Tibial nerve (tissue), 4 donors: ENCODE measurements around the gene PSMB11. TPM values are rescaled to one million over a fixed set of nuclear protein-coding genes. Genes with fewer than 3 reads are reported as not detected.

ENCODE experiments used
- DNase-seq, 2 donors: peaks; one replicate each; pipeline ENCODE4 v3.0.0-alpha.2; 2019; ENCODE audit warnings: low spot score in 2 of 2
- H3K27ac ChIP-seq, 4 donors: fragments of 200-600 bp; sonication (generic) in 3 of 4; one replicate each; pipeline ENCODE4 v1.5.1; 2017 to 2019; ENCODE audit warnings: mild to moderate bottlenecking in 1 of 4
- H3K27me3 ChIP-seq, 2 donors: fragments of 200-600 bp; sonication (generic) in 1 of 2; one replicate each; pipeline versions ENCODE4 v1.5.1 to v1.6.0; 2017 to 2019
- H3K36me3 ChIP-seq, 3 donors: fragments of 200-600 bp; sonication (generic); one replicate each; pipeline ENCODE4 v1.5.1; 2018 to 2019
- H3K4me1 ChIP-seq, 4 donors: fragments of 200-600 bp; sonication (generic) in 3 of 4; one replicate each; pipeline ENCODE4 v1.5.1; 2017 to 2019
- H3K4me3 ChIP-seq, 4 donors: fragments of 200-600 bp; sonication (generic) in 3 of 4; one replicate each; pipeline ENCODE4 v1.5.1; 2017 to 2019; ENCODE audit warnings: mild to moderate bottlenecking in 1 of 4, moderate library complexity in 1 of 4
- H3K9me3 ChIP-seq, 4 donors: fragments of 200-600 bp; sonication (generic) in 3 of 4; one replicate each; pipeline ENCODE4 v1.5.1; 2017 to 2019
- EP300 ChIP-seq, 2 donors: sonication (generic); formaldehyde crosslinking; IDR thresholded peaks; one replicate each; pipeline ENCODE4 v1.6.1; 2017; ENCODE audit warnings: antibody characterized with exemption in 2 of 2, mild to moderate bottlenecking in 1 of 2
- POLR2A ChIP-seq, 2 donors: fragments of 450-650 bp; IDR thresholded peaks; one replicate each; pipeline ENCODE4 v1.6.1; 2017; ENCODE audit warnings: antibody characterized with exemption in 2 of 2, mild to moderate bottlenecking in 2 of 2, moderate library complexity in 2 of 2
- WGBS, 2 donors: methylation state at CpG; one replicate each; pipeline ENCODE4 v1.1.5; 2018; 5-methylcytosine and 5-hydroxymethylcytosine counted together
- total RNA-seq, 4 donors: library from RNA; depleted of rRNA; stranded (reverse); fragments of >200 nt; gene quantifications; one replicate each; pipeline ENCODE4 v1.1.0, GENCODE V29; 2016
- TF ChIP-seq, protein P1 (sequence below), 5 experiments: fragments of 200-600 bp in 3 of 5; fragments of 450-650 bp in 2 of 5; sonication (generic) in 3 of 5; IDR thresholded peaks; one replicate each; pipeline ENCODE4 v1.5.1; 2016 to 2019; ENCODE audit warnings: antibody characterized with exemption in 5 of 5, mild to moderate bottlenecking in 3 of 5, moderate library complexity in 2 of 5

The PSMB11 gene
- total RNA-seq, 4 donors from 2014 or later = not detected

DNA sequence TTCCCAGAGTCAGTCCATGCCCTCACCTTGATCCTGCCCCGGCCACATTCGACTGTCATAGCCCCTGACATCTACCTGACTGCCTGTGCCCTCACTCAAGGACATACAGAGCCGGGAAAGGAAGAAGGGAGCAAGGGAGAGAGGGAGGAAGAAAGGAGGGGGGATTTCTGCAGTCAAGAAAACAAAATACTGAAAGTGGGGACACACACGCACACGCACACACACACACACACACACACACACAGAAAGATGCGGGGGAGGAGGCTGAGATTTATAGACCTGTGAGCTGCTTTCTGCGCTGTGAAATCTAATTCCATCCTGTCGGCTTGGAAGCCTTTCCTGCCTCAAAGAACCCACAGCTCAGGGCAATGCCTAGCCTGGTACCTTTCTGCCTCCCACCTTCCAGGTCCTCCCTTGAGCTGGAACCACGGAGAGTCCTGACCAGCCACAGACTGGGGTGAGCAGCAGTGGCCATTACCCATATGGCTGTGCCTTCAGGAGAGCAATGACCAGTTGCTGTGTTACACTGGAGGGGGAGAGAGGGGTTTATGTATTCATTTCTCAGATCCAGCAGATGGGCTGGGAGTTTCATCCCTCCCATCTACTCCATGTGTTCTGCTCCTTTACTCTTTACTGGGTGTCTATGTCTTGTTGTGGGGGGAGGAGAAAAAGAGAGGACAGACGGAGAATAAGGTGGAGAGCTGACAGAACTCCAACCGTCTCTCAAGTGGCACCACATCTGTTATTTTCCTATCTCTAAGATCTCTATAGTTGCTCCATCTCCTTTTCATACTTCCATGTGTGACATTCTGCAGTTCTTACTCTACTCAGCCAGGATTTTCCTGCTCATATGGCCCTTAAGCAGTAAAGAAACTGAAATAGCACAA is 45.0 kb upstream of the PSMB11 start:
- peaks cover 0 to 19% (median 0%) of the 10 kb centered on the region in 4 donors for H3K4me1 ChIP-seq
- no peak overlapping the region for H3K27ac ChIP-seq
- no peak for DNase-seq
- TF ChIP-seq POLR2A (IDR thresholded peaks at IDR 0.05) (no peak), EP300 (IDR thresholded peaks at IDR 0.05) (no peak)
- TF ChIP-seq, protein P1, sequence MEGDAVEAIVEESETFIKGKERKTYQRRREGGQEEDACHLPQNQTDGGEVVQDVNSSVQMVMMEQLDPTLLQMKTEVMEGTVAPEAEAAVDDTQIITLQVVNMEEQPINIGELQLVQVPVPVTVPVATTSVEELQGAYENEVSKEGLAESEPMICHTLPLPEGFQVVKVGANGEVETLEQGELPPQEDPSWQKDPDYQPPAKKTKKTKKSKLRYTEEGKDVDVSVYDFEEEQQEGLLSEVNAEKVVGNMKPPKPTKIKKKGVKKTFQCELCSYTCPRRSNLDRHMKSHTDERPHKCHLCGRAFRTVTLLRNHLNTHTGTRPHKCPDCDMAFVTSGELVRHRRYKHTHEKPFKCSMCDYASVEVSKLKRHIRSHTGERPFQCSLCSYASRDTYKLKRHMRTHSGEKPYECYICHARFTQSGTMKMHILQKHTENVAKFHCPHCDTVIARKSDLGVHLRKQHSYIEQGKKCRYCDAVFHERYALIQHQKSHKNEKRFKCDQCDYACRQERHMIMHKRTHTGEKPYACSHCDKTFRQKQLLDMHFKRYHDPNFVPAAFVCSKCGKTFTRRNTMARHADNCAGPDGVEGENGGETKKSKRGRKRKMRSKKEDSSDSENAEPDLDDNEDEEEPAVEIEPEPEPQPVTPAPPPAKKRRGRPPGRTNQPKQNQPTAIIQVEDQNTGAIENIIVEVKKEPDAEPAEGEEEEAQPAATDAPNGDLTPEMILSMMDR (IDR thresholded peaks at IDR 0.05) = no peak
- H3K9me3 ChIP-seq = no peaks in the 10 kb centered on the region
- H3K36me3 ChIP-seq = peaks cover 0 to 23% (median 0%) of the 10 kb centered on the region in 3 donors
- 54 to 67% methylated on average over 10 to 11 of the region's 11 CpGs for WGBS, 2 donors
- no peaks in the 10 kb centered on the region for H3K27me3 ChIP-seq
- H3K4me3 ChIP-seq = no peak overlapping the region

DNA sequence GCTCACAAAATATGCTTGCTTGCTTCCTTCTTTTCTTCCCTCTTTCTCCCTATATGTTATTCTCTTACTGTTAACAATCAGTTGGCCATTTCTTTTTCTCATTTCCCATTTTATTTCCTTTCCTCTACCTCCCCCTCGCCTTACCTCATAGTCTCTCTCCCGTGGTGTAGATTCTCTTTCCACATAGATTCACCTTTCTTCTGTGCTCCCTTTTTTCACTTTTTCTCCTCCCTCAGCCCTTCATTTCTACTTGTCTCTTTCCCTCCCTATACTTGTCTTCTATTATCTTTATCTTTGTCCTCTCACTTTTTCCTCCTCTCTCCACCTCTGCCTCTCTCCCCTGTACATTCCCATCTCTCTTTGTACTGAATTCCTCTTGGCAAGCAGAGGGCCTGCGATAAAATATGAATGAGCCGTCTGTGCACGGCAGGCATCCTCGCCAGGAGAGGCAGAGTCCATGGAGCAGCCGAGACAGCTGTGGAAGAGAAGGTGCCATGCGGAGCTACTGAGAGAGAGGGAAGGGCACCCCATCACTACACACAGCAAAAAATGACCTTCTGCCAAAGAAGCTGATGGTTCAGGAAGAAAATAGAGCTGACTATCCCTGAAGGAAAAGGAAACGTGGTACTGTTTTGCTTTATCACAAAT is 44.2 kb upstream of the PSMB11 start:
- Histone ChIP-seq H3K4me1 (peaks cover 0 to 19% (median 0%) of the 10 kb centered on the region in 4 donors), H3K27ac (no peak overlapping the region), H3K9me3 (no peaks in the 10 kb centered on the region), H3K27me3 (no peaks in the 10 kb centered on the region), H3K36me3 (peaks cover 0 to 23% (median 0%) of the 10 kb centered on the region in 3 donors), H3K4me3 (no peak overlapping the region)
- 46 to 61% methylated on average over 9 of the region's 9 CpGs for whole genome bisulfite sequencing, 2 donors
- no peak for DNase-seq
- TF ChIP-seq POLR2A (IDR thresholded peaks at IDR 0.05) (no peak), EP300 (IDR thresholded peaks at IDR 0.05) (no peak)
- TF ChIP-seq, protein P1 (IDR thresholded peaks at IDR 0.05) = no peak

DNA sequence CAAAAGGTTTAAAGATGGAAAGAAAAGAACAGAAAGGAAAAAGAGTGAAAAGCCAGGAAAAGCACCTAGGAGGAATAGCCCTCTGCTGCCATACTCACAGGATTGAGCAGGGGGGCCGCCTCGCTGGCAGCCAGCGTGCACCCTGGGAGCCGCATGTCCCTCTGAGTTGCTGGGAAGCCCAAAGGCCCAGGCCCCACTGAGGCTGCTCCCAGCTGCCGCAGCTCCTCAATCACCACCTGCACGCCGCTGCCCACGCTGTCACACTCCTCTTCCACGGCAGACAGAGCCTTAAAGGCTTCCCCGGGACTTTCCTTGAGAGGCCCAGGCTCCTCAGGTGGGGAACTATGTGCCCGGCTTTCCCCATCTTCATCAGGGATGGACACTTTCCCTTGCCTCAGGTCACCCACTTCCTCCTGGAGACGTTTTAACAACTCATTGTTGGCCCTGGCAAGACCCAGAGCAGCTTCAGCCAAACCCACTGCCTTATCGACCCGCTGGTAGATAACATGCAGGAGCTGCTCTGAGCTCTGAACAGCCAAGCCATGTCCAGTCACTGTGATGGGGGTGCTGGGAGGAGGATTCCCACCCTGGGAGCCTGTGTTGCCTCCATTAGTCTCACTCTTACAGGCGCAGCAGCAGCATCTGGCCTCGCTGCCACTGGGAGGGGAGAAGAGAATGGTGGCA is 43.5 kb upstream of the PSMB11 start:
- whole genome bisulfite sequencing, 2 donors = 86 to 87% methylated on average over 16 of the region's 16 CpGs
- TF ChIP-seq EP300 (IDR thresholded peaks at IDR 0.05) (no peak), POLR2A (IDR thresholded peaks at IDR 0.05) (no peak)
- TF ChIP-seq, protein P1 (IDR thresholded peaks at IDR 0.05) = no peak
- Histone ChIP-seq H3K27me3 (no peaks in the 10 kb centered on the region), H3K4me1 (peaks cover 0 to 18% (median 0%) of the 10 kb centered on the region in 4 donors), H3K4me3 (no peak overlapping the region), H3K27ac (no peak overlapping the region), H3K9me3 (no peaks in the 10 kb centered on the region), H3K36me3 (peaks cover 0 to 23% (median 0%) of the 10 kb centered on the region in 3 donors)
- no peak for DNase-seq

DNA sequence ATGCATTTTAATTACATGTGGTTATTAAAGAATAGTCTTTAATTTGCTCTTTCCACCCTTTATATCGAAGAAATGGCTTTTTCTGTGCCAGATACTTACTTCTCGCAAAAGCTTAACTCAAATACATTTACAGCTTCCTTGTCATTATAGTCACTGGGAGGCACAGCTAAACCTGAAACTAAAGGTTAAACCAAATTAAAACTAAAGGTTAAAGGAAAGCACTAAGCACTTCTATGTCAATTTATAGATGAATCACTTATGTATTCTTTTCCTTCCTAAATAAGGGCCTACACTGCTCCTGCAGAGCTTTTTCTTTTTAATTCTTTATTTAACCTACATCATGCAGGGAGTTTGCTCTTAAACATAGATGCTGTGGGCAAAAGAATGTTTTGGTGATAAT is 41.2 kb upstream of the PSMB11 start:
- Histone ChIP-seq H3K9me3 (no peaks in the 10 kb centered on the region), H3K27me3 (no peaks in the 10 kb centered on the region), H3K36me3 (peaks cover 0 to 21% (median 0%) of the 10 kb centered on the region in 3 donors), H3K27ac (no peak overlapping the region), H3K4me3 (no peak overlapping the region), H3K4me1 (peaks cover 0 to under 1% (median 0%) of the 10 kb centered on the region in 4 donors)
- TF ChIP-seq EP300 (IDR thresholded peaks at IDR 0.05) (no peak), POLR2A (IDR thresholded peaks at IDR 0.05) (no peak)
- TF ChIP-seq, protein P1 (IDR thresholded peaks at IDR 0.05) = no peak
- DNase-seq = no peak
- WGBS, 2 donors = 95 to 98% methylated on average over 2 of the region's 2 CpGs
